ENCODE measurements around the gene DDX20.

DDX20 gene

DNA sequence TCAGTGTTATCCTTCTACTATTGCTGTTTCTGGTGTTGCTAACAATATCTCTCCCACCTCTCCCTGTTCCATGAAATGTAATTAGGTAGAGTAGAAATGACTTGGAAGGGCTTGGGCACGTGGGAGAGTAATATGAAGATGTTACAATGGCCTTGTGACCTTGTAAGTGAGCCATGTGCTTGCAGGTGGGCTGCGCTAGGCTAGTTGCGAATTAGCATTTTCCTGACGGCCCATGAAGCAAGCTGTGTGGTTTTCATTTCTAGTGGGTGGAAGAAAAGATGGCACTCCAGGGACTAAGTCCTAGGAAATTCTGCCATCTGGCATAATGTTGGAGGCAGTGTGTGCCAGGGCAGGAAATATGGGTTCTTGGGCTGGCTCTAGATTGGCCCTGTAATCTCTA lies 7.8 kb upstream of the DDX20 start:
- DNase-seq (ENCODE audit: low read depth, low spot score), result no peak

DNA sequence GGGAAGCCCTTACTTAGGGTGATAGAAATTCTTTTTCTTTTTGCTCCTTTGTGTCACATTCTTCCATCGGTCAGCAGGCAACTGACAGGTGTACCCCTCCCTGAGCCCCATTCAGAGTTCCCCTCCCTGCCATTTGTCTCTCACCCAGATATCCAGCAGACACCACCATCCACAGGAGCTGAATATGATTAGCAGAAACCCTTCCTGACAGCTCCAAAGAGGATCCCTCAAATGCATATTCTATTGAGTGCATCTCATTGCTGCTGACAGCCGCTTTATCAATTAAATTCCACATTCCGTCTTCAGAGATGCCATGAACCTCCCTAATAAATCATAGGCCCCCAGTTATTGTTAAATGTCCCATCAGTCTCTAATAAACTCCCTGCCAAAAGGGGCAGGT lies 6.1 kb upstream of the DDX20 start:
- no peak for DNase-seq (ENCODE audit: low read depth, low spot score)

DNA sequence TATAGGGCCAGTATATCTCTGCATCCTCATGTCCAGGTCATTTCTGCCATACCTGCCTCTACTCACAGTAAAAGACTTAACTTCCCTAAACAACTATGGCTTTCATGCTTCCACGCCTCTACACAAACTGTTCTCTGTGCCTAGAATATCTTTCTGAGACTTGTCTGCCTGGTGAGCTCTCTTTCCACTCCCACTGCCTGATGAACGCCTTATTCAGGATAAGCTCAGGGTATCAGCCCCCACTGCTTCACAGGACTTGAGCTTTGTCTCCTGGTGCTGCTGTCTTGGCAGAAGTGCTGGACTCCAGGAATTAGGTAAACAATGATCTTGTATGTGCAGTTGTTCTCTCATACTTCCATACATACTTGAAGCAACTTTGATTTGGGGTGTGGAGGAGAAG lies 4.8 kb upstream of the DDX20 start:
- DNase-seq (ENCODE audit: low read depth, low spot score), result no peak

DNA sequence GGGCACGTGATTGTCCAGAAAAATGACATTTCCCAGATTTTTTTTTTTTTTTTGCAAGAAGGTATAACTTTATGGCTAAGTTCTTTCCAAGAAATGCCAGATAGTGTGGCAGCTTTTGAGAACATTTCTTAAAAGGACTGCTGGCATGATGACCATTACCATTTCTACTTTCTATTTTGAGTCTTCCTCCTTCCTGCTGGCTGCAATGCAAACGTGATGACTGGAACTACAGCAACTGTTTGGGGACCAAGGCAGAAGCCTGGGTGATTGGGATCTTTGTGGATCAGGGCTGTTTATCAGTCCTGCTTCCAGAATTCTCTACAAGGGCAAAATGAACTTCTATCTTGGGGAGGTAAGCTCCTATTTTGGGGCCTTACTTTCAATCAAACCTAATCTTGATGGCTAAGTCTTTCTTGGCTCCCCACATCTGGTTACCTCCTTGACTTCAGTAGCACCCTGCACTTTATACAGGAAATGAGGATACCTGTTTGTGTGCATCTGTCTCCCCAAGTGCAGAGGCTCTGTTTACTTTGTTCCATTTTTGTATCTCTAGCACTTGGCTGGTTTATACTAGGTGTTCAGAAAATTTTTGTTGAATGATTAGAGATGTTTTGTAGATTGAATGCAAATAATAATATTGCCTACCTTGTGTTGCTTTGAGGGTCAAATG lies 3.7 kb upstream of the DDX20 start:
- DNase-seq (ENCODE audit: low read depth, low spot score), result no peak

DNA sequence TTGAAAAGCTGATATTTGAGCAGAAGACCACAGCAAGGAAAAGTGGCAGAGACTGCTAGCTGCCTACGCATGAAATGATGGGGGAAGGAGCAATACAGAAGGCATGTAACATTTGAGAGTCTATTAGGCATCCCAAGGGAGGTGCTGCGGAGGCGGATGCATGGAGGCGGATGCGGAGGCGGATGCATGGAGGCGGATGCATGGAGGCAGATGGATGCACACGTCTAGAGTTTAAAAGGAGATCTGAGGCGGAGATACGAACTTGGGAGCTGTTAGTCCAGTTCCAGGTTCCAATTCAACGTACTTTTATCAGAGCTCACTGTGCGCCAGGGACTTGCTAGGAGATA lies 744 bp upstream of the DDX20 start:
- DNase-seq (ENCODE audit: low read depth, low spot score), result no peak

DNA sequence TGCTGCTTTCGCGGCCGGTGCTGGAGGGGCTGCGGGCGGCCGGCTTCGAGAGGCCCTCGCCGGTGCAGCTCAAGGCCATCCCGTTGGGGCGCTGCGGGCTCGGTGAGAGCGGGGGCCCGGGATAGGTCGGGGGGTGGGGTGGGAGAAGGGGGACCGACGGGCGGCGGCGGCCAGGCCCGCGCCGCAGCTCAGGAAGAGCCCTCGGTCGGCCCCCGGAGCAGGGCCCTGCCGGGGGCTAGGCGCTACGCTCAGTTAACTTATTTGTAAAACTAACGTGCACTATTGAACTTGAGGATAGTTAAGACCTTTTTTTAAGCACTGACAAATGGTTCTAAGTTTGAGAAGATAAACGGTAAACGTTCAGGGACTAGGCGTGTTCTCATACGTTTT lies 418 bp downstream of the DDX20 start:
- DNase-seq (ENCODE audit: low read depth, low spot score), result no peak

DNA sequence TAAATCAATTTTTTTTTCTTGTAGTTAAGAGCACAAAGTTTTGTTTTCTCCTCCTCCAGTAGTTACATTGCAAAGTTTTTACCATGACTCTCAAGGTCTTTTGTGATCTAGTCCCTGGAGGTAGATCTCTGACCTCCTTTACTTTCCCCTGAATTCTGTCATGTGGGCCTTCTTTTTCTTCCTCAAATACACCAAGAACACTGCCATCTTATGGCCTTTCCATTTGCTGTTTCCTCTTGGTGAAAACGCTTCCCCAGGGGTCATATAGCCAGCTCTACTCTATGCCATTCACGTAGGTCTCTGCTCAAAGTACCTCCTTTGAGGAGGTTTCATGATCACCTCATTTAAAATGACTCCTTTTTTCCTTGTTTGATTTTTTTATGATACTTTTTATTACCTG lies 2.7 kb downstream of the DDX20 start:
- DNase-seq (ENCODE audit: low read depth, low spot score), result no peak

DNA sequence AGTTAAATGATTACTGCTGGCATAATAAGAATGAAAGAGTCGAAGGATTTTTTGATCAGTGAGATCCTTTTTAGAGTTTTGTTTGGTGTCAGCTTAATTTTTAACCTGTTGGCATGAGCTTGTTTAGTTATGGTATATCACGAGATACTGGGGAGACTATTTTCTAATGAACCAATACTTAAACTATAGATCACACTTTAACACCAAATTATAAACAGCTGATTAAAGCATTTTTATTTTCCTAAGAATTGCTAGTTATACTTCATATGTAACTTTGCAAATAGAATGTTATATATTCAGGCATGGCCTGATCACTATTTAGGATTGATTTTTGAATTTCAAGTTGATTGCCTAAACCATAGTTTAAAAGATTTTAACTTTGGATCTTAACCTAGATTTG lies 6.0 kb downstream of the DDX20 start:
- DNase-seq (ENCODE audit: low read depth, low spot score), result no peak

DNA sequence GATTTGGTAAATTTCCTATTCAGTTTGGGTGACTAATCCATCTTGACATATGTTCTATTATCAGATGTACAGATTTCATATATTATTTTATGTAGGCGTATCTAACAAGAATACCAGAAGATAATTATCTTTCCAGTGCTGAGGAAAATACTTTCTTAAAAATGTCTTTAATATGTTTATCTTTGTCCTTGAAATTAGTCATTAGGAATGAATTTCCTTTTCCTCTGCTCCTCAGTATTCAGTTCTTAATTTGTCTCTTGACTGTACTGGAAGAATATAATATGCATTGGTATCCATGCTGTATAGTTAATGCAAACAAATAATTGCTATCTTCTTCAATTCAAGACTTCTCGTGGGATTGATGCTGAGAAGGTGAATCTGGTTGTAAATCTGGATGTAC lies 6.6 kb downstream of the DDX20 start:
- no peak for DNase-seq (ENCODE audit: low read depth, low spot score)

DNA sequence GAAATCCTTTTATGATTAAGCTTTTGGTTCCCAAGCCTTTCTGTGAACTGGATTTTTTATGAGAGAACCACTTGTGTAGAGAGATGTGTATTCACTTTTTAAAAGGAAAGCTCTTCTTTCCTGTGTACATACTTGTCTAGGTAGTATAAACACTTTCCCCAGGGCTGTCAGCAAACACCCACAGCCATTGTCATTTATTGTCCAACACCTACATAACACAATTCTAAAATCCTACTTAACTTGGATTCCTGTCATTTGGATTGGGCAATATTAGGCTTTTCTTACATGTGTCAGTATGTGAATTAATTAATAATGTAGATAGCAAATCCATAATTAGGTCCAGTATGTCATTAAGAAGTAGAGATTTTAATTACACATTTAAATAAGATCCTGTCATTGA lies 12.3 kb downstream of the DDX20 start:
- DNase-seq (ENCODE audit: low read depth, low spot score), result no peak

DNA sequence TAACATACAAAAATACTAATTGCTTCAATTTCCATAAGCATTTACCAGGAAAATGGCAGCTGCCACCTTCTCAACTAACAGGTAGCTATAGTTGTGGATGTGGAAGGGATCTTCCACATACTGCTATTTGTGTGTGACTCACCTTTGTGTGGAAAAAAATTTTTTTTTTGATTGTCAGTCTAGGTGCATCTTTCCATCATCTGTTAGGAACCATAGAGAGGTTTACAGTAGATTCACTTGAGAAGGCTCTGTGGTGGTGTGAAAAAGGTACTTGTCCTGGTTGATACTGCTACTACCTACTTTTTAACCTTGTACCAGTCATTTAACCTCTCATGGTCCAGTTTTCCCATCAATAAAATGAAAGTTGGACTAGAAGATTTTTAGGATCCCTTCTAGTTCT lies 12.9 kb downstream of the DDX20 start:
- no peak for DNase-seq (ENCODE audit: low read depth, low spot score)

DNA sequence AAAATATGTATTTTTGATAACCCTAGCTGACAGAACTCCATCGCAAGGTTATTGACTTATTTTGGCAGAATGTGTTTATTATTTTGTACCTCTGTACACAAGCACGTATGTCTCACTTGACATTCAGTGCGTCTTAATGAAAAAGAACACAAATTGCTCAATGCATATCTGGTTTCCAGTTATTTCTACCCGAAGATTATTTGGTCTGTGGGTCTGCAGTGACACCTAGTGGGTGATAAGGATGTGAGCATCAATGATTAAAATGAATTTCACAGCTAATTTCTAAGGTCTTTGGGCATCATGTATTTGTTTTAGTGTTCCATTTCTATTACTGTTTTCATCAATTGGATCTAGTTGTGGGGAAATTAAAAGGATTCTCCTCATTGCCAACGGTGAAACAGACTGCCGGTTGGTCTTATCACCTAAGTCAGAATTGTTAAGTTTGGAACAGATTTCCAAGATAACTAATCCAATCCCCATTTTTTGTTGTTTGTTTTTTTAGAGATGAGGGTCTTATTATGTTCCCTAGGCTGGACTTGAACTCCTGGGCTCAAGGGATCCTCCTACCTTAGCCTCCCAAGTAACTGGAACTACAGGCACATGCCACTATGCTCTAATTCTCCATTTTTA lies 13.9 kb downstream of the DDX20 start:
- DNase-seq (ENCODE audit: low read depth, low spot score), result peak; percentile 35

DNA sequence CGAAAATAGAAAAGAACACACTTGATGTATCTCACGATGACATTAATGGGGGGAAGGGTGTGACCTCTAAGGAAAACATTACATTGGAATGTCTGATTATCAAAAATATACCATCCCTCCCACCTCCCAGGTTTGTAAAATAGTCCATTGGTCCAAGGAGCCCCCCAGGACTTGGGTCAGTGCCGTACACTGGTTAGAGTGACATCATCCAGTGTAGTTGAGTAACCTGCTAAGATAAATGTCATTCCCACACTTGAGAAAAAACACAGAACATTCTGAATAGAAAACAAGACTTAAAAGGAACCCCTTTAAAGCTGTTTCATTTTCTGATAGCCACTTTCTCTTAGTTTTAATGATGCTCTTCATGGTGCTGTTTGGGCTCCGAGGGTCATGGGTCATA lies 15.2 kb downstream of the DDX20 start:
- DNase-seq (ENCODE audit: low read depth, low spot score), result no peak

DNA sequence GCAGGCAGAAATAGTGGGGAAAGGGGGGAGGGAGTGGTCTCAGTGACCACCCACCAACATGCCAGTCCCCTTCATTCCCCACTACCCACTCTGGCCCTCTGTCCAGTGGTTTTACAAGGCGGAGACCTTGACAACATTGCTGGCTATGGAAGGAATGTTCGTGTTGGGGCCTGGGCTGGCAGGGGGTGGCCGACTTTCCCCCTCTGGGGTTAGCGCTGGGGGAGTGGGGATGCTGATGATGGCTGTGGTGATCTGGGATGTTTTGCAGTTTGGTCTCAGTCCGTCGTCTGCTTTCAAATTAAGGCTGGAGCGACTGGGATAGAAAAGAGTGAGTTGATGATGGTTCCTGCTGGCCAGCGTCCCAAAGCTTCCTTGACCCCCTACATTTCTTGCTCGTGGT lies 20.3 kb downstream of the DDX20 start:
- DNase-seq (ENCODE audit: low read depth, low spot score), result no peak

DNA sequence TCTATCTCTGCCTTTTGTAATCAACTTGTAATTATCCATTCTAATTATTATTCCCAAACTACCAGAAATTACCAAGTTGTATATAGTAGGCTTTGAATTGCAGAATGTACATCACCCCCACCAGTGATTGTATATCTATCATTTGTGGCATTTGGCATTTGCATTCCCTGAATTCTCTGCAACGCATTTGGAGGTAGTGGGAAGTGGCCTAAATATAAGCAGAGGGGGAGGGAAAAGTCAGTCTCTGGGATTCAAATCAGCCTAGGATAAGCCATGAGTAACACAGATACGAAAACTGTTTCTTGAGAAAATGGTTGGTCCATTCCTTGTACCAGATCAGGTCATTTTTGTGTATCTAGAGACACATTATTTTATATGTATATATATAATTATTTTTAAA lies 20.7 kb downstream of the DDX20 start:
- no peak for DNase-seq (ENCODE audit: low read depth, low spot score)

DNA sequence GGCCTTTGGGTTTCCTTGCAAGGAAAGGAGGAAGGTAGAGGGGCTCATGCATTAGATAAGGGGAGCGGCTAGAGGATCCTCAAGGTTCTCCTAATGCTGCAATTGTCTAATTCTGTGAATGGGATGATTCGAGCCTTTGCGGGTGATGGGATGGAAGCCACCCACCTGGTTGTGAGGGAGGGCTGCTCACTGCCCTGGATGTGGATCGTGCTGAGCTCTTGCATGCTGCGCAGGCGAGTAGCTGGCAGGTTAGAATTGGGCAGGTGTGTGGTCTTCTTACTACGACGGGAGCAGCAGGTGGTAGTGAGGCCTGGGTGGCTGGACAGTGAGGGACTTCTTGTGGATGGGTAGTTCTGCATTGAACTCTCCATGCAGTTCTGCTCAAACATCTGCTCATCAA lies 21.2 kb downstream of the DDX20 start:
- no peak for DNase-seq (ENCODE audit: low read depth, low spot score)

DNA sequence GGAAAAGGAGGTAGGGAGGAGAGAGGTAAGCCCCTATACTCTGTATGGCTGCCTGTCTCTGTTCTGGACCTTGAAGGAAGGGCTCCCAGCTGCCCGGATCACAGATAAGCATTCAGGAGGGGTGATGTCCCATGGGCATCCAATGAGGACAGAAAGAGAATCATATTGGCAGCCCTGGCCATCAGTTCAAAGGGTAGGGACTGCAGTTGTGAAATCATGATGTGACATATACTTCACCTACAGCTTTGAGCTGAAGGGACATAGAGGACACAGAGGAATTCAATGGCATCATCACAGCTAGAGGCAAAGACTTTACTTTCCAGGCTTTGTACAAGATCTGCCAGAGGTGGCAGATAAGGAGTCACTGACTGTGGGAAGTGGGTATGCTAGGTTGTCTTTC lies 21.6 kb downstream of the DDX20 start:
- DNase-seq (ENCODE audit: low read depth, low spot score), result no peak

DNA sequence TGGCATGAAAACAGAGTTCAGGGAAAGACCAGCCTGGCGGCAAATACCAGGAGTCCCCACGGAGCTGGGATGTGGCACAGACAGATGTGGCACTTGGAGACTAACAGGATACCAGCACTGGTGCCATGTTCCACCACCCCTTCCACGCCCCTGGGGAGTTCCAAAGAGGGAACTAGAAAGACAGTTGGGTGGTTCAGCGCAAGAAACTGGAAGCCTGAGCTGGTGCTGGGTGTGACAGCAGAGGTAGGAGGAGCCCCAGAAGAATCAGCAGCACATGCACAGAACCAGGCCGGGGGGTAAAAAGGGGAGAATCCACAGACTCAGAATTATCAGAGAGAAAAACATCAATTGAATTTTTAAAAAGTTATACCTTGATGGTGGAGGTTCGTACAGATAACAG lies 22.4 kb downstream of the DDX20 start:
- no peak for DNase-seq (ENCODE audit: low read depth, low spot score)

DNA sequence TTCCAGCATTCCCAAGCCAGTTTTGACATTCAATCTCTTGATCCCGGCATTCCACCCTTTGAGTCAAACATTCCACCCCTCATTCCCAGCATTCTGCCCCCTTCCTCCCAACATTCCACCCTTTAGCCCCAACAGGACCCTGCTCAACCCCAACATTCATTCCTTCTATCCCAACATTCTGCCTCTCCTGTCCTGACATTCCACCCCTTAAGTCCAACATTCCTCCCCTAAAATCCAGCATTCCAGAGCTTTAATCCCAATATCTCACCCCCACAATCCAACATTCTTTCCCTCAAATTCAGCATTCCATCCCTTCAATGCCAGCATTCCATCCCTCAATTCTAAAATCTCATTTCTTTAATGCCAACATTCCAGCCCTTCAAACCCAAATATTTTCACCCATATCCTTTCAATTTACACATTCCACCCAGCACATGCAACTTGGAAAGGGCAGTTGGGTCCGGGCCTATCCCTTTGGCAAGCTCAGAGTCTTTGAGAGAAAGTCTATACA lies 22.9 kb downstream of the DDX20 start:
- DNase-seq (ENCODE audit: low read depth, low spot score), result no peak

DNA sequence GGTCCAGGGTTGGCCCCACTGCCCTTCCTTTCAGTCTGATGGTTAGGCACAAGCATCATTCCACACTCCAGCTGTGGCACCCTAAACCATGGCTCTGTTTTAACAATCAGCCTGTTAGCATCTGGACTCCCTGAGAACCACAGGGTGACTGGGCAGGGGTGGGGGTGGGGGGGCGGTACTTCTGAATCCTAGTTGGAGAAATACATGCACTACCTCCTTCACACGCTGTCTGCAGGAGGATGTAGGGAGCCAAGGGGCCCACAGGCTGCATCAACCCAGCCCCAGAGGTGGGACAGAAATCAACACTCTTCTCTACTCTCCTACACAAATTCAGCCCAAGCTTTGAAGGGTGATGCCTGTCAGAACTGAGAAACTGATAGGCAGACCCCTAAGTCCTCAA lies 23.8 kb downstream of the DDX20 start:
- DNase-seq (ENCODE audit: low read depth, low spot score), result no peak

DNA sequence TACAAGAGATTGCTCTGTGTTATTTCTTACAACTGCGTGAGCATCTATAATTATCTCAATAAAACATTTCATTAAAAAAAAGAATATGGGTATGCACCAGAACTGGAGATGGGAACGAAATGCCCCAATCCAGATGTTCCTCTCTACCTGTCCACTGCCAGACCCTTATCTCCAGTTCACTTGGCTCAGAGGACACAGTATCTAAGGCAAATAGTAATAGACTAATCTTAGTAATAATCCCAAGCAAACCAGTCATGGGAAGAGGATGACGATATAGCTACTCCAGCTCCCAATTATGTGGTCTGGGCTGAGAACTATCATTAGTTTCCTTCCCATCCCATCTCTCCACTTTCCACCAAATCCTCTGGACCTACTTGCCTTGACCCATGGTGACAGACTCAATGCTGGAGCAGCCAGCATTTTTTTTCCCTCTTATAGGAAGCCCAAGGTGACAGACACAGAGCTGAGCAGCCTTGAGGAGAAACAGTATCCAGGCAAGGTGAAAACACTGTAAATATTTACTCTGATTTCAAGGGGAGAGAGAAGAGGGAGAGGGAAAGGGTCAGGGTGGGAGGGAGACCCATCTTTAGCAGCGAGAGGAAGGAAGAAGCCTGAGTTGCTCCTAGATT lies 28.7 kb downstream of the DDX20 start:
- DNase-seq (ENCODE audit: low read depth, low spot score), result no peak

DNA sequence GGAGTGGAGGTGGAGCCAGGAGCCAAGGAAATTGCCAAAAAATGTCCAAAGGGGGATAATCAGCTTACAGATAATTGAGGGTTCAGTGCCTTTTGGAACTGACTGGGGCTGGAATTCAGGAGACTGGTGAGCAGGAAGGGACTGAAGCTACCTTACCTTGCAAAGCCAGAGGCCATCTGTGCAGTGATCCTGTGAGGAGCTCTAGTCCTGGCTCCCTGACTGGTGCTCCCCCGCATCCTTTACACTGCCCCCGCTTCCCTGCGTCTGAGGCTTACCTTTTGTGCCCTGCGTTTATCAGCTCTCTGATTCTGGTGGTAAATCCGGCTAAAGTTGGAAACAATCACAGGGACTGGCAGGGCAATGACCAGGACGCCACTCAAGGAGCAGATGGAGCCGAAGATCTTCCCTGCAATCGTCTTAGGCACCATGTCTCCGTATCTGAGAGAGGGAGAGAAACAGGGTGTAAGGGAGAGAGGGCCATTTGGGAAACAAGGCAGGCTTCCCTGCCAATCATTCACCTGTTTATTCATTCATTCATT lies 31.0 kb downstream of the DDX20 start:
- no peak for DNase-seq (ENCODE audit: low read depth, low spot score)

DNA sequence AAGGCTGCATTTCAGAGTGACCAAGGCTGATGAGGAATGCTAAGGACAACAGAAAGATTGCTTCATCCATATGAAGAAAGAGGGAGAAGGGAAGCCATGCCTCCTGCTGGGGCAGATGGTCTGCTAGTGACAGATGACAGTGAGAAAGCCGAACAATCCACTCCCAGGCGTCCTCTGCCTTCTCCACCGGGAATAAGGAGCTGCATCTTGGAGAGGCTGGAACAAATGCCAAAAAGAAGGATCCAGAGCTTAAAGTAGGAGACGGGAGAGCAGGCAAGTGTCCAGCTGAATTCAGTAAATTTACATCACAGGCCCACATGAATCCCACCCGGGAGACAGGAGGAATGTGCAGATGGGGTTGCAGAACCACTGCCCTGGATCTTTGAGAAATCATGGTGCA lies 33.4 kb downstream of the DDX20 start:
- DNase-seq (ENCODE audit: low read depth, low spot score), result no peak
